Measurements from ENCODE around the gene PPP2R3B. TPM values are rescaled to one million over a fixed set of nuclear protein-coding genes. Genes with fewer than 3 reads are reported as not detected.

PPP2R3B gene
- total RNA-seq, 1 experiment from 2014 or later: 130 TPM

- ChIA-PET CTCF (no interaction called here), POLR2A (no interaction called here)
- Mint-ChIP-seq H3K4me3 (no peak overlapping the region), H3K36me3 (no peaks in the 10 kb centered on the region), H3K27me3 (ENCODE audit: low read depth) (peaks cover 3% of the 10 kb centered on the region), H3K4me1 (peaks cover 8% of the 10 kb centered on the region; the same call in 1 of the 2 replicates), H3K27ac (no peak overlapping the region), H3K9me3 (peaks cover 8% of the 10 kb centered on the region)
- TF ChIP-seq E2F5 (CRISPR knock-in tag; IDR thresholded peaks at IDR 0.05) (no peak), ATF1 (CRISPR knock-in tag; IDR thresholded peaks at IDR 0.05) (no peak), USF2 (CRISPR knock-in tag; IDR thresholded peaks at IDR 0.05) (no peak), MXD4 (CRISPR knock-in tag; IDR thresholded peaks at IDR 0.05; ENCODE audit: borderline replicate concordance) (no peak), CREB1 (CRISPR knock-in tag; IDR thresholded peaks at IDR 0.05) (no peak), JUN (CRISPR knock-in tag; IDR thresholded peaks at IDR 0.05) (no peak), ATF2 (CRISPR knock-in tag; IDR thresholded peaks at IDR 0.05; ENCODE audit: borderline replicate concordance, low read depth) (no peak), GABPB1 (CRISPR knock-in tag; IDR thresholded peaks at IDR 0.05) (no peak), ZNF281 (CRISPR knock-in tag; IDR thresholded peaks at IDR 0.05) (no peak), ZNF423 (CRISPR knock-in tag; IDR thresholded peaks at IDR 0.05) (no peak), CREM (CRISPR knock-in tag; IDR thresholded peaks at IDR 0.05) (no peak), TP53 (CRISPR knock-in tag; IDR thresholded peaks at IDR 0.05) (no peak), ZNF425 (CRISPR knock-in tag; conservative IDR thresholded peaks at IDR 0.05) (no peak)
- ATAC-seq (no peak), DNase-seq (ENCODE audit: low spot score) (no peak)
Observed at GRCh38 chrX:434946-435345, 48.2 kb upstream of the PPP2R3B start.

GRCh38 chrX:433771-434170, 47.1 kb upstream of the PPP2R3B start:
- no peak overlapping the region for H3K4me3 Mint-ChIP-seq
- peaks cover 7% of the 10 kb centered on the region for H3K27me3 Mint-ChIP-seq (ENCODE audit: low read depth)
- DNase-seq (ENCODE audit: low spot score) (no peak), ATAC-seq (no peak)
- H3K9me3 Mint-ChIP-seq: no peaks in the 10 kb centered on the region
- H3K27ac Mint-ChIP-seq: no peak overlapping the region
- POLR2A ChIA-PET: no interaction called here
- CTCF ChIA-PET: no interaction called here
- H3K4me1 Mint-ChIP-seq: peaks cover 8% of the 10 kb centered on the region
- no peaks in the 10 kb centered on the region for H3K36me3 Mint-ChIP-seq
- no peak for TF ChIP-seq SP1 (CRISPR knock-in tag; conservative IDR thresholded peaks at IDR 0.05)
- TF ChIP-seq PREB (CRISPR knock-in tag; IDR thresholded peaks at IDR 0.05; ENCODE audit: borderline replicate concordance): no peak
- no peak for TF ChIP-seq ZNF671 (CRISPR knock-in tag; IDR thresholded peaks at IDR 0.05)
- TF ChIP-seq ESRRA (CRISPR knock-in tag; IDR thresholded peaks at IDR 0.05; ENCODE audit: borderline replicate concordance): no peak
- TF ChIP-seq NR2C2 (CRISPR knock-in tag; IDR thresholded peaks at IDR 0.05): no peak
- TF ChIP-seq FOXP1 (CRISPR knock-in tag; IDR thresholded peaks at IDR 0.05; ENCODE audit: borderline replicate concordance): no peak
- TF ChIP-seq IRF2 (CRISPR knock-in tag; IDR thresholded peaks at IDR 0.05; ENCODE audit: borderline replicate concordance, low read depth): no peak
- TF ChIP-seq ATF2 (CRISPR knock-in tag; IDR thresholded peaks at IDR 0.05; ENCODE audit: borderline replicate concordance, low read depth): no peak
- no peak for TF ChIP-seq AR (CRISPR knock-in tag; IDR thresholded peaks at IDR 0.05)
- TF ChIP-seq GRHL2 (CRISPR knock-in tag; IDR thresholded peaks at IDR 0.05; ENCODE audit: insufficient replicate concordance, severe bottlenecking): no peak
